Measurements from ENCODE around the gene LCA5.

GRCh38 chr6:79463621-79464050 lies 73.6 kb downstream of the LCA5 start:
- TF ChIP-seq, protein P1, sequence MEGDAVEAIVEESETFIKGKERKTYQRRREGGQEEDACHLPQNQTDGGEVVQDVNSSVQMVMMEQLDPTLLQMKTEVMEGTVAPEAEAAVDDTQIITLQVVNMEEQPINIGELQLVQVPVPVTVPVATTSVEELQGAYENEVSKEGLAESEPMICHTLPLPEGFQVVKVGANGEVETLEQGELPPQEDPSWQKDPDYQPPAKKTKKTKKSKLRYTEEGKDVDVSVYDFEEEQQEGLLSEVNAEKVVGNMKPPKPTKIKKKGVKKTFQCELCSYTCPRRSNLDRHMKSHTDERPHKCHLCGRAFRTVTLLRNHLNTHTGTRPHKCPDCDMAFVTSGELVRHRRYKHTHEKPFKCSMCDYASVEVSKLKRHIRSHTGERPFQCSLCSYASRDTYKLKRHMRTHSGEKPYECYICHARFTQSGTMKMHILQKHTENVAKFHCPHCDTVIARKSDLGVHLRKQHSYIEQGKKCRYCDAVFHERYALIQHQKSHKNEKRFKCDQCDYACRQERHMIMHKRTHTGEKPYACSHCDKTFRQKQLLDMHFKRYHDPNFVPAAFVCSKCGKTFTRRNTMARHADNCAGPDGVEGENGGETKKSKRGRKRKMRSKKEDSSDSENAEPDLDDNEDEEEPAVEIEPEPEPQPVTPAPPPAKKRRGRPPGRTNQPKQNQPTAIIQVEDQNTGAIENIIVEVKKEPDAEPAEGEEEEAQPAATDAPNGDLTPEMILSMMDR (IDR thresholded peaks at IDR 0.05; ENCODE audit: low read length) = no peak
- TF ChIP-seq EZH2 (optimal IDR thresholded peaks at IDR 0.05; ENCODE audit: low read depth, low read length) (no peak), EZH2phosphoT487 (IDR thresholded peaks at IDR 0.05; ENCODE audit: low read length) (no peak)

Data from MM.1S (cell line).